ENCODE measurements around the gene FOLH1.
"Not testable (repeated sequence)": the region's sequence is repeated elsewhere in the genome, so short reads cannot be mapped to it uniquely, and the experiment has no call there.

DNA sequence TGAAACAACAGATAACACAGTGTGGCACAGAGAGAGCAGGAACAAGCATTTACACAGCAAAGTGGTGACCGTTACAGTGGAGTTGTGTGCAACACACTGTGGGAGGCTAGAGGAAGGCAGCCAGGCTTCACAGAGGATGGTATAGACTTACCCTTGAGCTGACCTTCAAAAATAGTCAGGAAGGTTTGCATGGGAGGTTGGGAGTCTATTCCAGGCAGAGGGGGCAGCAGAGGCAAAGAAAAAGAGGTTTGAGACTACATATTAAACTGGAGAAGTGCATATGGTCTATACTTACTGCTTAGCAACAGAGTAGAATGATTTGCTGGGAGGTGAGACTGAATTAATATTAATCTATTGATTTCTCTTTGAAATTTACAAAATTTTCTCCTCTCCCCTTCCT lies 22.1 kb upstream of the FOLH1 start:
- TF ChIP-seq, protein P1, sequence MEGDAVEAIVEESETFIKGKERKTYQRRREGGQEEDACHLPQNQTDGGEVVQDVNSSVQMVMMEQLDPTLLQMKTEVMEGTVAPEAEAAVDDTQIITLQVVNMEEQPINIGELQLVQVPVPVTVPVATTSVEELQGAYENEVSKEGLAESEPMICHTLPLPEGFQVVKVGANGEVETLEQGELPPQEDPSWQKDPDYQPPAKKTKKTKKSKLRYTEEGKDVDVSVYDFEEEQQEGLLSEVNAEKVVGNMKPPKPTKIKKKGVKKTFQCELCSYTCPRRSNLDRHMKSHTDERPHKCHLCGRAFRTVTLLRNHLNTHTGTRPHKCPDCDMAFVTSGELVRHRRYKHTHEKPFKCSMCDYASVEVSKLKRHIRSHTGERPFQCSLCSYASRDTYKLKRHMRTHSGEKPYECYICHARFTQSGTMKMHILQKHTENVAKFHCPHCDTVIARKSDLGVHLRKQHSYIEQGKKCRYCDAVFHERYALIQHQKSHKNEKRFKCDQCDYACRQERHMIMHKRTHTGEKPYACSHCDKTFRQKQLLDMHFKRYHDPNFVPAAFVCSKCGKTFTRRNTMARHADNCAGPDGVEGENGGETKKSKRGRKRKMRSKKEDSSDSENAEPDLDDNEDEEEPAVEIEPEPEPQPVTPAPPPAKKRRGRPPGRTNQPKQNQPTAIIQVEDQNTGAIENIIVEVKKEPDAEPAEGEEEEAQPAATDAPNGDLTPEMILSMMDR (conservative IDR thresholded peaks at IDR 0.05 in 1 of 2, IDR thresholded peaks at IDR 0.05 in 1 of 2; ENCODE audit: extremely low read depth in 1 of 2, insufficient read depth in 1 of 2, low read depth in 1 of 2, low read length in 2 of 2) = not testable (repeated sequence)
- TF ChIP-seq EZH2 (IDR thresholded peaks at IDR 0.05; ENCODE audit: borderline replicate concordance, low read length) = not testable (repeated sequence)

Data from mammary epithelial cell (primary cell).